ENCODE results near the gene DHRS7.

- TF ChIP-seq, protein P1, sequence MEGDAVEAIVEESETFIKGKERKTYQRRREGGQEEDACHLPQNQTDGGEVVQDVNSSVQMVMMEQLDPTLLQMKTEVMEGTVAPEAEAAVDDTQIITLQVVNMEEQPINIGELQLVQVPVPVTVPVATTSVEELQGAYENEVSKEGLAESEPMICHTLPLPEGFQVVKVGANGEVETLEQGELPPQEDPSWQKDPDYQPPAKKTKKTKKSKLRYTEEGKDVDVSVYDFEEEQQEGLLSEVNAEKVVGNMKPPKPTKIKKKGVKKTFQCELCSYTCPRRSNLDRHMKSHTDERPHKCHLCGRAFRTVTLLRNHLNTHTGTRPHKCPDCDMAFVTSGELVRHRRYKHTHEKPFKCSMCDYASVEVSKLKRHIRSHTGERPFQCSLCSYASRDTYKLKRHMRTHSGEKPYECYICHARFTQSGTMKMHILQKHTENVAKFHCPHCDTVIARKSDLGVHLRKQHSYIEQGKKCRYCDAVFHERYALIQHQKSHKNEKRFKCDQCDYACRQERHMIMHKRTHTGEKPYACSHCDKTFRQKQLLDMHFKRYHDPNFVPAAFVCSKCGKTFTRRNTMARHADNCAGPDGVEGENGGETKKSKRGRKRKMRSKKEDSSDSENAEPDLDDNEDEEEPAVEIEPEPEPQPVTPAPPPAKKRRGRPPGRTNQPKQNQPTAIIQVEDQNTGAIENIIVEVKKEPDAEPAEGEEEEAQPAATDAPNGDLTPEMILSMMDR (IDR thresholded peaks at IDR 0.05): no peak
- TF ChIP-seq POLR2A (IDR thresholded peaks at IDR 0.05): no peak
These were observed 4.8 kb downstream of the DHRS7 start for GRCh38 chr14:60160422-60160821.
